ENCODE data around the gene ATG13.

Gene ATG13

GRCh38 chr11:46675949-46676348 lies 58.6 kb downstream of the ATG13 start:
- DNase-seq (ENCODE audit: low read depth in 2 of 2): no peak

- no peak for DNase-seq (ENCODE audit: low read depth in 2 of 2)
Observed at GRCh38 chr11:46676436-46677158, 59.2 kb downstream of the ATG13 start.

GRCh38 chr11:46677169-46677568 lies 59.8 kb downstream of the ATG13 start:
- no peak for DNase-seq (ENCODE audit: low read depth in 2 of 2)

- no peak for DNase-seq (ENCODE audit: low read depth in 2 of 2)
Observed at GRCh38 chr11:46677991-46678740, 60.8 kb downstream of the ATG13 start.

- DNase-seq (ENCODE audit: low read depth in 2 of 2): no peak
Observed at GRCh38 chr11:46678741-46679130, 61.4 kb downstream of the ATG13 start.

GRCh38 chr11:46679241-46680163 lies 62.1 kb downstream of the ATG13 start:
- no peak for DNase-seq (ENCODE audit: low read depth in 2 of 2)

GRCh38 chr11:46680164-46680760 lies 62.9 kb downstream of the ATG13 start:
- no peak for DNase-seq (ENCODE audit: low read depth in 2 of 2)

- DNase-seq (ENCODE audit: low read depth in 2 of 2): no peak
Observed at GRCh38 chr11:46680815-46681214, 63.5 kb downstream of the ATG13 start.

- no peak for DNase-seq (ENCODE audit: low read depth in 2 of 2)
Observed at GRCh38 chr11:46681814-46682213, 64.5 kb downstream of the ATG13 start.

- no peak for DNase-seq (ENCODE audit: low read depth in 2 of 2)
Observed at GRCh38 chr11:46682773-46683752, 65.7 kb downstream of the ATG13 start.

GRCh38 chr11:46684367-46684766 lies 67.0 kb downstream of the ATG13 start:
- DNase-seq (ENCODE audit: low read depth in 2 of 2): no peak

- no peak for DNase-seq (ENCODE audit: low read depth in 2 of 2)
Observed at GRCh38 chr11:46686886-46687795, 69.8 kb downstream of the ATG13 start.

GRCh38 chr11:46690702-46691101 lies 73.3 kb downstream of the ATG13 start:
- DNase-seq (ENCODE audit: low read depth in 2 of 2): no peak

- no peak for DNase-seq (ENCODE audit: low read depth in 2 of 2)
Observed at GRCh38 chr11:46692450-46692849, 75.1 kb downstream of the ATG13 start.

GRCh38 chr11:46693597-46694012 lies 76.3 kb downstream of the ATG13 start:
- no peak for DNase-seq (ENCODE audit: low read depth in 2 of 2)

GRCh38 chr11:46694072-46694471 lies 76.7 kb downstream of the ATG13 start:
- no peak for DNase-seq (ENCODE audit: low read depth in 2 of 2)

GRCh38 chr11:46694607-46695006 lies 77.3 kb downstream of the ATG13 start:
- no peak for DNase-seq (ENCODE audit: low read depth in 2 of 2)

GRCh38 chr11:46695345-46696211 lies 78.2 kb downstream of the ATG13 start:
- DNase-seq (ENCODE audit: low read depth in 2 of 2): no peak

- DNase-seq (ENCODE audit: low read depth in 2 of 2): no peak
Observed at GRCh38 chr11:46696212-46696558, 78.8 kb downstream of the ATG13 start.

Measured in stimulated activated CD4-positive, alpha-beta T cell treated with anti-CD3 and anti-CD28 coated beads, Interleukin-12 subunit alpha, Interleukin-12 subunit beta, amount 100 ng/mL, for 24 hours (primary cell).